Erythroblast (primary cell): ENCODE results near the gene SNAPC2.

Experiments
- GATA1 ChIP-seq: IDR thresholded peaks from 2 replicates; pipeline ENCODE4 v1.6.1; 2011; ENCODE audit warnings: low read depth, mild to moderate bottlenecking, control low read depth, low read length, moderate library complexity
- POLR2A ChIP-seq: IDR thresholded peaks from 2 replicates; pipeline ENCODE4 v1.6.1; 2011; ENCODE audit warnings: mild to moderate bottlenecking, low read length

GRCh38 chr19:7881910-7882309 is 38.2 kb upstream of the SNAPC2 start:
- TF ChIP-seq POLR2A (no peak), GATA1 (no peak)
